HL-60/S4 (cell line): Measurements from ENCODE around the gene CLEC12A.
"Not testable (repeated sequence)": the region's sequence is repeated elsewhere in the genome, so short reads cannot be mapped to it uniquely, and the experiment has no call there.

ENCODE experiments used
- in situ Hi-C: fragments of 300-500 bp; cut with MboI; formaldehyde crosslinking; loops from 2 replicates; pipeline ENCODE4 v1.14.3; 2022; ENCODE audit warnings: low sequenced_read_pairs

Gene CLEC12A

GRCh38 chr12:9961901-9962300 lies 9.3 kb upstream of the CLEC12A start:
- in situ Hi-C loops: no loop called here

GRCh38 chr12:9969673-9970072 lies 1.5 kb upstream of the CLEC12A start:
- in situ Hi-C loops: no loop called here

GRCh38 chr12:9973949-9974348 lies 2.7 kb downstream of the CLEC12A start:
- in situ Hi-C loops: no loop called here

GRCh38 chr12:9974731-9975130 lies 3.5 kb downstream of the CLEC12A start:
- in situ Hi-C loops: not testable (repeated sequence)

- in situ Hi-C loops: no loop called here
These were observed 4.4 kb downstream of the CLEC12A start for GRCh38 chr12:9975614-9976013.

GRCh38 chr12:9976626-9977025 lies 5.4 kb downstream of the CLEC12A start:
- in situ Hi-C loops: not testable (repeated sequence)

GRCh38 chr12:9977916-9978315 lies 6.7 kb downstream of the CLEC12A start:
- in situ Hi-C loops: no loop called here

GRCh38 chr12:9980126-9980525 lies 8.9 kb downstream of the CLEC12A start:
- in situ Hi-C loops: no loop called here

- in situ Hi-C loops: no loop called here
These were observed 20.7 kb downstream of the CLEC12A start for GRCh38 chr12:9991876-9992275.

- in situ Hi-C loops: no loop called here
These were observed 21.1 kb downstream of the CLEC12A start for GRCh38 chr12:9992296-9992695.

- in situ Hi-C loops: no loop called here
These were observed 27.8 kb downstream of the CLEC12A start, which contains the start of gene CLEC1B for GRCh38 chr12:9999016-9999415. CLEC1B (minus strand) TSS chr12:9999121; CDS start chr12:9999100, 21 bp downstream.

- in situ Hi-C loops: loop anchor here (25.0 kb wide), 1 partner anchor 189 kb away; no protein-coding TSS in a partner anchor
These were observed 30.1 kb downstream of the CLEC12A start for GRCh38 chr12:10001171-10001776.

- in situ Hi-C loops: loop anchor here (25.0 kb wide), 1 partner anchor 200 kb away; no protein-coding TSS in a partner anchor
These were observed 41.6 kb downstream of the CLEC12A start for GRCh38 chr12:10012630-10013330.

GRCh38 chr12:10015450-10015849 lies 44.2 kb downstream of the CLEC12A start:
- in situ Hi-C loops: loop anchor here (25.0 kb wide), 1 partner anchor 203 kb away; no protein-coding TSS in a partner anchor

- in situ Hi-C loops: loop anchor here (25.0 kb wide), 1 partner anchor 205 kb away; no protein-coding TSS in a partner anchor
These were observed 45.7 kb downstream of the CLEC12A start for GRCh38 chr12:10016881-10017280.

- in situ Hi-C loops: loop anchor here (25.0 kb wide), 1 partner anchor 206 kb away; no protein-coding TSS in a partner anchor
These were observed 47.2 kb downstream of the CLEC12A start for GRCh38 chr12:10018386-10018785.

GRCh38 chr12:10021342-10021741 lies 50.1 kb downstream of the CLEC12A start:
- in situ Hi-C loops: loop anchor here (25.0 kb wide), 1 partner anchor 209 kb away; no protein-coding TSS in a partner anchor

GRCh38 chr12:10025236-10025635 lies 54.0 kb downstream of the CLEC12A start:
- in situ Hi-C loops: no loop called here

- in situ Hi-C loops: not testable (repeated sequence)
These were observed 55.5 kb downstream of the CLEC12A start for GRCh38 chr12:10026666-10027065.

GRCh38 chr12:10027311-10027710 lies 56.1 kb downstream of the CLEC12A start:
- in situ Hi-C loops: no loop called here

- in situ Hi-C loops: no loop called here
These were observed 56.5 kb downstream of the CLEC12A start for GRCh38 chr12:10027721-10028120.

- in situ Hi-C loops: loop anchor here (5.0 kb wide), 1 partner anchor 112 kb away; no protein-coding TSS in a partner anchor
These were observed 59.2 kb downstream of the CLEC12A start, which contains the start of gene CLEC9A for GRCh38 chr12:10030446-10030845. CLEC9A (plus strand) TSS chr12:10030682; CDS start chr12:10052688, 22,006 bp downstream.
